ENCODE results near the gene SOX5. TPM values are rescaled to one million over a fixed set of nuclear protein-coding genes. Genes with fewer than 3 reads are reported as not detected.
"Not testable (repeated sequence)": the region's sequence is repeated elsewhere in the genome, so short reads cannot be mapped to it uniquely, and the experiment has no call there.

Gene SOX5
- total RNA-seq, 4 donors from 2014 or later, result 0.40 to 8.4 (median 2.2) TPM

GRCh38 chr12:23525450-23526072 is 423.9 kb downstream of the SOX5 start:
- Histone ChIP-seq H3K27me3 (no peaks in the 10 kb centered on the region), H3K9me3 (no peaks in the 10 kb centered on the region), H3K4me3 (no peak overlapping the region), H3K27ac (no peak overlapping the region), H3K36me3 (no peaks in the 10 kb centered on the region), H3K4me1 (peaks cover 0 to 9% (median 0%) of the 10 kb centered on the region in 3 donors)
- TF ChIP-seq POLR2A (IDR thresholded peaks at IDR 0.05), result no peak
- TF ChIP-seq, protein P1, sequence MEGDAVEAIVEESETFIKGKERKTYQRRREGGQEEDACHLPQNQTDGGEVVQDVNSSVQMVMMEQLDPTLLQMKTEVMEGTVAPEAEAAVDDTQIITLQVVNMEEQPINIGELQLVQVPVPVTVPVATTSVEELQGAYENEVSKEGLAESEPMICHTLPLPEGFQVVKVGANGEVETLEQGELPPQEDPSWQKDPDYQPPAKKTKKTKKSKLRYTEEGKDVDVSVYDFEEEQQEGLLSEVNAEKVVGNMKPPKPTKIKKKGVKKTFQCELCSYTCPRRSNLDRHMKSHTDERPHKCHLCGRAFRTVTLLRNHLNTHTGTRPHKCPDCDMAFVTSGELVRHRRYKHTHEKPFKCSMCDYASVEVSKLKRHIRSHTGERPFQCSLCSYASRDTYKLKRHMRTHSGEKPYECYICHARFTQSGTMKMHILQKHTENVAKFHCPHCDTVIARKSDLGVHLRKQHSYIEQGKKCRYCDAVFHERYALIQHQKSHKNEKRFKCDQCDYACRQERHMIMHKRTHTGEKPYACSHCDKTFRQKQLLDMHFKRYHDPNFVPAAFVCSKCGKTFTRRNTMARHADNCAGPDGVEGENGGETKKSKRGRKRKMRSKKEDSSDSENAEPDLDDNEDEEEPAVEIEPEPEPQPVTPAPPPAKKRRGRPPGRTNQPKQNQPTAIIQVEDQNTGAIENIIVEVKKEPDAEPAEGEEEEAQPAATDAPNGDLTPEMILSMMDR (IDR thresholded peaks at IDR 0.05), result no peak
- DNase-seq, result no peak
- intact Hi-C loops (cut with DNase I), result no loop called here
- 52 to 63% methylated on average over 5 of the region's 5 CpGs for WGBS, 2 donors

DNA sequence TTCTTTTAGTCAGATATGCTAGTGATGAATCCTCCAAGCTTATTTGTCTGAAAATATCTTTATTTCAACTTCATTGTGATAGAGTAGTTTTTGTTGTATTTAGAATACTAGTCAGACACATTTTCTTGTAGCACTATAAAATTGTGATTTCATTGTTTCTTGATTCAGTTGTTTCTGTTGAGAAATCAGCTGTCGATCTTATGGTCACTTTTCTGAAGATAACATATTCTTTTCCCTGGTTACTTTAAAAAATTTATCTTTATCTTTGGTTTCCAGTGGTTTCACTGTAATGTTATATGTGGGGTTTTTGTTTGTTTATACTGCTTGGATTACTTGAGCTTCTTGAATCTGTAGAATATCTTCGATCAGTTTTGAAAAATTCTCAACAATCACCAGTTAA is 426.1 kb downstream of the SOX5 start:
- Histone ChIP-seq H3K9me3 (no peaks in the 10 kb centered on the region), H3K27me3 (no peaks in the 10 kb centered on the region), H3K27ac (no peak overlapping the region), H3K4me3 (no peak overlapping the region), H3K36me3 (no peaks in the 10 kb centered on the region), H3K4me1 (peaks cover 0 to 9% (median 0%) of the 10 kb centered on the region in 3 donors)
- TF ChIP-seq POLR2A (IDR thresholded peaks at IDR 0.05), result no peak
- TF ChIP-seq, protein P1 (IDR thresholded peaks at IDR 0.05), result no peak
- no peak for DNase-seq
- 88 to 91% methylated on average over 2 of the region's 2 CpGs for WGBS, 2 donors
- intact Hi-C loops (cut with DNase I), result no loop called here

GRCh38 chr12:23519444-23519843 is 430.0 kb downstream of the SOX5 start:
- H3K4me1 ChIP-seq; H3K9me3 ChIP-seq; H3K27me3 ChIP-seq; DNase-seq; H3K36me3 ChIP-seq; H3K27ac ChIP-seq; H3K4me3 ChIP-seq; intact Hi-C loops (cut with DNase I): not testable (repeated sequence)
- WGBS, 2 donors, result 80 to 86% methylated on average over 1 of the region's 1 CpG

DNA sequence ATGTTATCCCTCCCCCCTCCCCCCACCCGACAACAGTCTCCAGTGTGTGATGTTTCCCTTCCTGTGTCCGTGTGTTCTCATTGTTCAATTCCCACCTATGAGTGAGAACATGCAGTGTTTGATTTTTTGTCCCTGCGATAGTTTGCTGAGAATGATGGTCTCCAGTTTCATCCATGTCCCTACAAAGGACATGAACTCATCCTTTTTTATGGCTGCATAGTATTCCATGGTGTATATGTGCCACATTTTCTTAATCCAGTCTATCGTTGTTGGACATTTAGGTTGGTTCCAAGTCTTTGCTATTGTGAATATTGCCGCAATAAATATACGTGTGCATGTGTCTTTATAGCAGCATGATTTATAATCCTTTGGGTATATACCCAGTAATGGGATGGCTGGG is 433.7 kb downstream of the SOX5 start:
- not testable (repeated sequence) for H3K27me3 ChIP-seq

DNA sequence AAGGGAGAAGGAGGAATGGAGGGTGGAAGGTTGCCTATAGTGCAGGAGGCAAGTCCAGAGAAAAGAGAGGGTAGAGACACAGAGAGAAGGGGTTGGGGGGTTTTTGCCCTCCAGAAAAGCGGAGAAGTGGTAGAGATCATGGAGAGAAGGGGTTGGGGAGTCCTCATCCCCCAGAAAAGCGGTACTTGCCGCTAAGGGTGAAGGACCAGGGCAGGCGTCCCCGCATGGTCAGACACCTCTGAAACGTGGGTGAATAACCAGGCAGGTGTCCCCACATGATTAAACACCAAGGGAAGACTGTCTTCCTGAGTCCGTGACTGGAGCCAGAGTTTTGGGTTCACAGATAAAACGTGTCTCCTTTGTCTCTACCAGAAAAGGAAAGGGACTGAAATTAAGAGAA is 439.0 kb downstream of the SOX5 start:
- Histone ChIP-seq H3K27ac (no peak overlapping the region), H3K4me1 (no peaks in the 10 kb centered on the region), H3K9me3 (no peaks in the 10 kb centered on the region), H3K36me3 (no peaks in the 10 kb centered on the region), H3K4me3 (no peak overlapping the region), H3K27me3 (no peaks in the 10 kb centered on the region)
- TF ChIP-seq POLR2A (IDR thresholded peaks at IDR 0.05), result no peak
- TF ChIP-seq, protein P1 (IDR thresholded peaks at IDR 0.05), result no peak
- DNase-seq, result no peak
- intact Hi-C loops (cut with DNase I), result no loop called here
- WGBS, 2 donors, result 75 to 82% methylated on average over 7 to 8 of the region's 8 CpGs

More for the DNA sequence above, 433.7 kb downstream of the SOX5 start:
- H3K9me3 ChIP-seq; H3K36me3 ChIP-seq; H3K4me3 ChIP-seq; H3K27ac ChIP-seq; H3K4me1 ChIP-seq; intact Hi-C loops (cut with DNase I); DNase-seq: not testable (repeated sequence)
- 87 to 90% methylated on average over 4 to 5 of the region's 6 CpGs for WGBS, 2 donors

- WGBS, 2 donors, result 73 to 84% methylated on average over 8 of the region's 8 CpGs
- H3K4me1 ChIP-seq; H3K27ac ChIP-seq; H3K4me3 ChIP-seq; H3K36me3 ChIP-seq; H3K27me3 ChIP-seq; intact Hi-C loops (cut with DNase I); H3K9me3 ChIP-seq; DNase-seq: not testable (repeated sequence)
Observed at GRCh38 chr12:23509832-23510231, 439.6 kb downstream of the SOX5 start.

- H3K9me3 ChIP-seq; H3K27ac ChIP-seq; intact Hi-C loops (cut with DNase I); H3K4me3 ChIP-seq; H3K4me1 ChIP-seq; H3K36me3 ChIP-seq; DNase-seq; H3K27me3 ChIP-seq: not testable (repeated sequence)
- WGBS, 2 donors, result 88% methylated on average over 4 of the region's 4 CpGs
Observed at GRCh38 chr12:23507785-23508184, 441.7 kb downstream of the SOX5 start.

DNA sequence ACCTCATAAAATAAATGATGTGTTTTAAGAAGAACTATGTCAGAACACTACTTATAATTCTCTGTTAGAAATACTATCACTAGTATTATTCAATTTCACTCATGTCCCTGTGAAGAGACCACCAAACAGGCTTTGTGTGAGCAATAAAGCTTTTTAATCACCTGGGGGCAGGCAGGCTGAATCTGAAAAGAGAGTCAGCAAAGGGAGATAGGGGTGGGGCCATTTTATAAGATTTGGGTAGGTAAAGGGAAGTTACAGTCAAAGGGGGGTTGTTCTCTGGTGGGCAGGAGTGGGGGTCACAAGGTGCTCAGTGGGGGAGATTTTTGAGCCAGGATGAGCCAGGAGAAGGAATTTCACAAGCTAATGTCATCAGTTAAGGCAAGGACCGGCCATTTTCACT is 443.7 kb downstream of the SOX5 start:
- WGBS, 2 donors, result 40 to 67% methylated on average over 1 of the region's 1 CpG
- H3K9me3 ChIP-seq; H3K4me3 ChIP-seq; H3K36me3 ChIP-seq; DNase-seq; H3K4me1 ChIP-seq; H3K27ac ChIP-seq; intact Hi-C loops (cut with DNase I); H3K27me3 ChIP-seq: not testable (repeated sequence)

Data from esophagus squamous epithelium (tissue), 5 donors.